ENCODE measurements around the gene NF1. TPM values are rescaled to one million over a fixed set of nuclear protein-coding genes. Genes with fewer than 3 reads are reported as not detected.

NF1 gene
- total and polyA plus RNA-seq, 4 donors: 8.4 to 116 (median 25.5) TPM

DNA sequence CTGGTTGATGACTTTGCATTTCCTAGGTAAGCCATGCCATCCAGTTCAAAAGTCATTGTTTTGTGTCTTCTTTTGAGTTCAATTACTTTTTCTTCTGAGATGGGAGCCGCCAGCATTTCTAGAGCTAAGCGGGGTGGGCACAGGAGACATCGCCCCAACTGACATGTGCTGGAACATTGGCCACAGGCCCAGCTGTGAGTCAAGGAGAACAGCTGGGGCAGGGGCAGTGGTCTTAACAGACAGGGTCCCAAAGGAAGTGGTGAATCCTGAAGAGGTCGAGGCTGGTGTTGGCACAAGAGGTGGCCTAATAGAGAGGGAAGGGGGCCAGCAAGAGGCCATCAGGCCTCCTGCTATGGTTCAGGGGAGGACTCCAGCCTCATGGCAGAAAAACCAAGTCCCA, 313.8 kb downstream of the NF1 start:
- TF ChIP-seq CTCF (IDR thresholded peaks at IDR 0.05; ENCODE audit: control extremely low read depth, extremely low read depth): no peak
- no peaks in the 10 kb centered on the region for H3K27me3 ChIP-seq (ENCODE audit: control insufficient read depth in 3 of 3, insufficient read depth in 3 of 3, low read length in 2 of 3)
- H3K36me3 ChIP-seq (ENCODE audit: control insufficient read depth in 4 of 4, insufficient read depth in 4 of 4, low read length in 4 of 4): no peaks in the 10 kb centered on the region
- no peak overlapping the region for H3K27ac ChIP-seq (ENCODE audit: low read depth in 1 of 2, low read length in 1 of 2)
- no peak overlapping the region for H3K9ac ChIP-seq (ENCODE audit: insufficient read depth in 1 of 2, low read length in 2 of 2)
- H3K4me1 ChIP-seq (ENCODE audit: control insufficient read depth in 5 of 5, insufficient read depth in 5 of 5, low read length in 5 of 5): peaks cover 0 to 4% (median 0%) of the 10 kb centered on the region in 5 donors
- WGBS, 2 donors: 79 to 81% methylated on average over 4 of the region's 4 CpGs
- no peak overlapping the region for H3K4me3 ChIP-seq
- H3K9me3 ChIP-seq (ENCODE audit: control insufficient read depth in 4 of 4, insufficient read depth in 3 of 4, low read length in 3 of 4): no peaks in the 10 kb centered on the region
- no peak for DNase-seq
- ATAC-seq (ENCODE audit: insufficient read depth, low FRiP score): no peak

- no peaks in the 10 kb centered on the region for H3K36me3 ChIP-seq (ENCODE audit: control insufficient read depth in 4 of 4, insufficient read depth in 4 of 4, low read length in 4 of 4)
- ATAC-seq (ENCODE audit: insufficient read depth, low FRiP score): no peak
- no peak overlapping the region for H3K9ac ChIP-seq (ENCODE audit: insufficient read depth in 1 of 2, low read length in 2 of 2)
- no peak overlapping the region for H3K4me3 ChIP-seq
- H3K4me1 ChIP-seq (ENCODE audit: control insufficient read depth in 5 of 5, insufficient read depth in 5 of 5, low read length in 5 of 5): peaks cover 0 to 28% (median 9%) of the 10 kb centered on the region in 5 donors
- no peak overlapping the region for H3K27ac ChIP-seq (ENCODE audit: low read depth in 1 of 2, low read length in 1 of 2)
- TF ChIP-seq CTCF (IDR thresholded peaks at IDR 0.05; ENCODE audit: control extremely low read depth, extremely low read depth): no peak
- WGBS, 2 donors: 80 to 90% methylated on average over 12 to 13 of the region's 13 CpGs
- H3K9me3 ChIP-seq (ENCODE audit: control insufficient read depth in 4 of 4, insufficient read depth in 3 of 4, low read length in 3 of 4): no peaks in the 10 kb centered on the region
- H3K27me3 ChIP-seq (ENCODE audit: control insufficient read depth in 3 of 3, insufficient read depth in 3 of 3, low read length in 2 of 3): no peaks in the 10 kb centered on the region
- DNase-seq: no peak
Observed at GRCh38 chr17:31411707-31412285, 317.0 kb downstream of the NF1 start.

- no peak for TF ChIP-seq CTCF (IDR thresholded peaks at IDR 0.05; ENCODE audit: control extremely low read depth, extremely low read depth)
- peaks cover 0 to 32% (median 14%) of the 10 kb centered on the region in 5 donors for H3K4me1 ChIP-seq (ENCODE audit: control insufficient read depth in 5 of 5, insufficient read depth in 5 of 5, low read length in 5 of 5)
- H3K9ac ChIP-seq (ENCODE audit: insufficient read depth in 1 of 2, low read length in 2 of 2): no peak overlapping the region
- no peak overlapping the region for H3K4me3 ChIP-seq
- ATAC-seq (ENCODE audit: insufficient read depth, low FRiP score): no peak
- H3K27ac ChIP-seq (ENCODE audit: low read depth in 1 of 2, low read length in 1 of 2): no peak overlapping the region
- H3K9me3 ChIP-seq (ENCODE audit: control insufficient read depth in 4 of 4, insufficient read depth in 3 of 4, low read length in 3 of 4): no peaks in the 10 kb centered on the region
- no peaks in the 10 kb centered on the region for H3K36me3 ChIP-seq (ENCODE audit: control insufficient read depth in 4 of 4, insufficient read depth in 4 of 4, low read length in 4 of 4)
- 67 to 81% methylated on average over 6 of the region's 6 CpGs for WGBS, 2 donors
- DNase-seq: no peak
- no peaks in the 10 kb centered on the region for H3K27me3 ChIP-seq (ENCODE audit: control insufficient read depth in 3 of 3, insufficient read depth in 3 of 3, low read length in 2 of 3)
Observed at GRCh38 chr17:31412511-31412910, 317.7 kb downstream of the NF1 start.

Measured in lung (tissue), 12 donors.